ENCODE measurements around the gene AFF3.
"Not testable (repeated sequence)": the region's sequence is repeated elsewhere in the genome, so short reads cannot be mapped to it uniquely, and the experiment has no call there.

- TF ChIP-seq CTCF, EZH2phosphoT487 (IDR thresholded peaks at IDR 0.05; ENCODE audit: low read length): not testable (repeated sequence)
Observed at GRCh38 chr2:99503662-99504416, 638.6 kb downstream of the AFF3 start.
